ENCODE results near the gene LSS.

Gene LSS

DNA sequence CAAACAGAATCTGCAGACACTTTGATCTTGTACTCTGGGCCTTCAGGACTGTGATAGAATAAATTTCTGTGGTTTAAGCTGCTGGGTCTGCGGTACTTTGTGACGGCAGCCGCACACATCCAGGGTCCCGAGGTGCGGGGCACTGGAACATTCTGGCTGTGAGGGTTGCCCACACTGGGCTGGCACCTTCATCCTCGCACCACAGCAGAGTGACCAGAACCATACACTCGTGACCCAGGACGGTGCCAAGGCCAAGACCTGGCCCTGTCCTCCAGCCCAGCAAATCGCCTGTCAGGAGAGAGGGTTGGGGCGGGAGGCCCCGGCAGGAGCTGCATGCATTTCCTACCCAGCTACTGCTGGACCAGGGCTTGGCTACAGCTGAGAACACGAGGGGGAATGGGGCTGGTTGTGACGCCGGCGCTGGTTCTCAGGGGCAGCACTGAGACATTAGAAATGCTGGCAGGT, 70.6 kb downstream of the LSS start:
- Histone ChIP-seq H3K4me3 (no peak overlapping the region), H3K27ac (no peak overlapping the region)
- peak; percentile 68 for DNase-seq (ENCODE audit: low spot score)
- TF ChIP-seq, protein P1, sequence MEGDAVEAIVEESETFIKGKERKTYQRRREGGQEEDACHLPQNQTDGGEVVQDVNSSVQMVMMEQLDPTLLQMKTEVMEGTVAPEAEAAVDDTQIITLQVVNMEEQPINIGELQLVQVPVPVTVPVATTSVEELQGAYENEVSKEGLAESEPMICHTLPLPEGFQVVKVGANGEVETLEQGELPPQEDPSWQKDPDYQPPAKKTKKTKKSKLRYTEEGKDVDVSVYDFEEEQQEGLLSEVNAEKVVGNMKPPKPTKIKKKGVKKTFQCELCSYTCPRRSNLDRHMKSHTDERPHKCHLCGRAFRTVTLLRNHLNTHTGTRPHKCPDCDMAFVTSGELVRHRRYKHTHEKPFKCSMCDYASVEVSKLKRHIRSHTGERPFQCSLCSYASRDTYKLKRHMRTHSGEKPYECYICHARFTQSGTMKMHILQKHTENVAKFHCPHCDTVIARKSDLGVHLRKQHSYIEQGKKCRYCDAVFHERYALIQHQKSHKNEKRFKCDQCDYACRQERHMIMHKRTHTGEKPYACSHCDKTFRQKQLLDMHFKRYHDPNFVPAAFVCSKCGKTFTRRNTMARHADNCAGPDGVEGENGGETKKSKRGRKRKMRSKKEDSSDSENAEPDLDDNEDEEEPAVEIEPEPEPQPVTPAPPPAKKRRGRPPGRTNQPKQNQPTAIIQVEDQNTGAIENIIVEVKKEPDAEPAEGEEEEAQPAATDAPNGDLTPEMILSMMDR (IDR thresholded peaks at IDR 0.05) = no peak

DNA sequence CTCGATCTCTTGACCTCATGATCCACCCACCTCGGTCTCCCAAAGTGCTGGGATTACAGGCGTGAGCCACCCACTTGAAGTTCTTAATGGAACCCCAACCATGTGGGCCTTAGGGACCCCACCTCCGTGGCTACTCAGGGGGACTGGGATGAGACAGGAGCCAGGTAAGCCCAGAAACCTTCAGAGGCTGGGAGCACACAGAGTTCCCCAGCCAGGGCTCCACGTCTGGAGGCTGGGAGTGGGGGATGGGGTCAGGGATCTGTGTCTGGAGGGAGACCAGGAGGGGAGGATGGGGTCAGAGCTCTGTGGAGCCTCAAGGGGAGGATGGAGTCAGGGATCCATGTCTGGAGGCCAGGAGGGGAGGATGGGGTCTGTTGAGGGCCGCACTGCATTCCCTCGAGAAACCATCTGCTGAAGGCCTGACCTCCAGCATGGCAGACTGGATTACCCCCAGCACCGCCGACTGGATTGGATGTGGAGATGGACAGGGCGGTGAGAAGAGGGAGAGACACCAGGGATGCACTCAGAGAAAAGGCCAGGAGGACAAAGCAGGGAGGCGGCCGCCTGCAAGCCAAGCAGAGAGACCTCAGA, 71.1 kb downstream of the LSS start:
- Histone ChIP-seq H3K4me3 (no peak overlapping the region), H3K27ac (no peak overlapping the region)
- peak; percentile 64 for DNase-seq (ENCODE audit: low spot score)
- TF ChIP-seq, protein P1 (IDR thresholded peaks at IDR 0.05) = no peak

DNA sequence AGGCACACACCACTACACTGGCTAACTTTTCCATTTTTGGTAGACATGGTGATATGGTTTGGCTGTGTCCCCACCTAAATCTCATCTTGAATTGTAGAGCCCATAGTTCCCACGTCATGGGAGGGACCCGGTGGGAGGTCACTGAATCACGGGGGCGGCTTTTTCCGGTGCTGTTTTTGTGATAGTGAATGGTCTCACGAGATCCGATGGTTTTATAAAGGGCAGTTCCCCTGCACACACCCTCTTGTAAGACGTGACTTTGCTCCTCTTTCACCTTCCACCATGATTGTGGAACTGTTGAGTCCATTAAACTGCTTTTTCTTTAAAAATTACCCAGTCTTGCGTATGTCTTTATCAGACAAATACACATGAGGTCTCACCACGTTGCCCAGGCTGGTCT, 71.9 kb downstream of the LSS start:
- H3K27ac ChIP-seq = no peak overlapping the region
- DNase-seq (ENCODE audit: low spot score) = no peak
- TF ChIP-seq, protein P1 (IDR thresholded peaks at IDR 0.05) = no peak
- H3K4me3 ChIP-seq = no peak overlapping the region

DNA sequence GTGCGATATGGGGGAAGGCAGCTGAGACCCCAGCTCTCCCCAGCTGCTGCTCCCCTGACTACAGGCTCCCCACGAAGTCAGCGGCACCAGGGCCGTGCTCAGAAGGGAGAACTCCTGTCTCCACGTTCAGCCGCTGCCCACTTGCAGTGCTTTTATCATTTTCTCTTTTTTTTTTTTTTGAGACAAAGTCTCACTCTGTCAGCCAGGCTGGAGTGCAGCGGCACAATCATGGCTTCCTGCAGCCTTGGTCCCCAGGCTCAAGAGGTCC, 72.3 kb downstream of the LSS start:
- H3K4me3 ChIP-seq = no peak overlapping the region
- TF ChIP-seq, protein P1 (IDR thresholded peaks at IDR 0.05) = no peak
- no peak overlapping the region for H3K27ac ChIP-seq
- no peak for DNase-seq (ENCODE audit: low spot score)

DNA sequence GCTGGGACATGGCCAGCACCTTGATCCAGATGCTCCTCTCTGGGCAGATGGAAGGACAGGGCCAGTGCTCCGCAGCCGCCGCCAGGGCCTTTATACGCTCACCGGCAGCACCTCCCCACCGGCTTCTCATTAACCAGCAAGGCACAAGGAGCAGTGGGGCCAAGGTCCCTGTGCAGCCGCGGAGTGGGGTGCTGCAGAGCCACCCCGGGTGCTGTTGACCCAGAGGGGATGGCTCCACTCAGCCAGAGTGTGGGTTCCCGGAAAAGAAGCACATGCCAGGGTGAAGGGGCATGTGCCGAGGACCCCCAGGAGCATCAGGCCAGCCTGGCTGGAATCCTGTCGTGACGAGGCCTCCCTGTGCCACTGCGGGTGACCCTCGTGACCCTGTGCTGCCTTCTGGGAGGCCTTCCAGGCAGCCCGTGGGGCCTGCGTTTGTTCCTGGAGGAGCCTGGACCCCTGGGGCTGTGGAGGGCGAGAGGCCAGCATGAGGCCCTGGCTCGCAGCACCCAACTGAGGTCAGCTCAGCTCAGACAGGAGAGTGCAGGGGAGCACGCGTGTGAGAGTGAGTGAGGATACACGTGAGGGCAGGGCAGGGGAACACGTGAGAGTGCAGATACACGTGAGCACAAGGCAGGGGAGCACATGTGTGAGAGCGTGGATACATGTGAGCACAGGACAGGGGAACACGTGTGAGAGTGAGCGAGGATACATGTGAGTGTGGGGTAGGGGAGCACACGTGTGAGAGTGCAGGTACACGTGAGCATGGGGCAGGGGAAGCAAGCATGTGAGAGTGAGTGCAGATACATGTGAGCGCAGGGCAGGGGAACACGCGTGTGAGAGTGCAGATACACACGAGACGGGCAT, 72.8 kb downstream of the LSS start, which contains the start of gene FTCD:
Gene FTCD (minus strand): TSS at position 66 of the 864 bp plus-strand sequence. CDS start 56 bp downstream, at position 10.
- H3K4me3 ChIP-seq = no peak within 1 kb of the TSS

DNA sequence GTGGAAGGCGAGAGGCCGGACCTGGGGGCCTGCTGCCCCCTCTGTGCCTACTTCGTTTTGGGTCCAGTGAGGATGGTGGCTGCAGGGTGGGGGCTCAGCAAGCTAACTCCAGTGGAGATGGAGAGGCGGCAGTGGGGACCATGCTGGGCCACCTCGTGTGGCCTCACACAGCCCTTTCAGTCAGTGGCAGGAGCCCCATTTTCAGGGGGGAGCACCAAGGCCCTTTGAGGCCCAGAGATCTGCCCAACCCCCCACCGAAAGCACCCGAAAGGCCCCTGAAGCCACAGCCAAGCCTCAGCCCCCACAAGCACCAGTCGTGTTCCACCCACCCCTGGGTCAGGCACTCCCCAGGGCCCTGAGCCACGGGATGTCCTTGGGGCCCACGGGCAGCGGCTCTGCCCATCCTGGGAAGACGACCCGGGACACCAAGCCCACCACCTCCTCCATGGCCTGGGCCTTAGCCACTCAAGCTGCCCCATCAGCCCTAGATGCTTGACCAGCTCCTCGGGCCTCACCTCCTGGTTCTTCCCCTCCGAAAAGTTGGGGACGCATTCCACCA, 73.5 kb downstream of the LSS start:
- H3K27ac ChIP-seq = no peak overlapping the region
- TF ChIP-seq, protein P1 (IDR thresholded peaks at IDR 0.05) = no peak
- peak; percentile 59 for DNase-seq (ENCODE audit: low spot score)
- H3K4me3 ChIP-seq = no peak overlapping the region

More for the DNA sequence above, 72.8 kb downstream of the LSS start, which contains the start of gene FTCD:
- TF ChIP-seq, protein P1 (IDR thresholded peaks at IDR 0.05) = no peak
- DNase-seq (ENCODE audit: low spot score) = peak; percentile 59
- H3K27ac ChIP-seq = no peak within 1 kb of the TSS
